DMS53 treated with DMSO at 0.1 percent for 48 hours (cell line): Measurements from ENCODE around the gene CCNL2.
"Not testable (repeated sequence)": the region's sequence is repeated elsewhere in the genome, so short reads cannot be mapped to it uniquely, and the experiment has no call there.

Source experiments
- DNase-seq: peaks from one replicate; lab custom pipeline; 2025; ENCODE audit not compliant: unreplicated experiment; lab: John Stamatoyannopoulos, UW

The CCNL2 gene

DNA sequence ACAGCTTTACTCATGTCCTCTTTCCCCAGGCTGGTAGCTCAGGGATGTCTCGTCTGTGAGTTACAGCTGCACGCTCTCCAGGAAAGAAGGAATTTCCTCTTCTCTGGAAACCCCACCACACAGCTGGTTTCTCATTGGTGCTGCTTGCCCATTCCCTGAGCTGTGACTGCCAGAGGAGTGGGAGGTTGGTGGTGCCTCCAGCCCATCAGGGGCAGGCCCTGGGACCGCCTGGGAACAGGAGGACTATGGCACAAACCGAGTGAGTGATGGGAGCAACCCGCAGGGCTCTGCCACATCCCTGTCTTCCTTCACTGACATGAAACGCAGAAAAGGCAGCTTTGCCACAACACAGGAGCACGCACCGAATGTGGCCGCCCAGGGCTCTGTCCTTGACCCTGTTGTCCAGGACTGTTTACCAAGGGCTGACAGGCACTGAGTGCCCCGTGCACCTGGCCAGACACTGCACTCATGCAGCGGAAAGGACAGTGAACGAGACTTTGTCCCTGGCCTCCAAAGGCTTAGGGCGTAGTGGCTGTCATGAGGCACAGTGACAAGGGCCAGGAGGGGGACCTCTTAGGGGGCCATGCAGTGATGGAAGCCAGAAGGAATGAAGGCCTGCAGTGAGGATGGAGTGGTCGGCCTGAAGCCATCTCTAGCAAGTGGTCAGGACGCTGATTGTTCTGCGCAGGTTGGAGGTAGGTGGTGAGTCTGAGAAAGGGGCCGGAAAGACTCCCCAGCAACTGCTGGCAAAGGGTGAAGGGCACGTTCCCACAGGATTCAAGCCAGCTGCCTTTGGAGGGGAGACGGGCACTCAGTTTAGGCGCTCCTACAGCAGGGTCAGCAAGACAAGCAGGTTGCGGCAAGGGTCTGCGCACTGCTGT, 1.7 kb upstream of the CCNL2 start:
- DNase-seq: no peak

DNA sequence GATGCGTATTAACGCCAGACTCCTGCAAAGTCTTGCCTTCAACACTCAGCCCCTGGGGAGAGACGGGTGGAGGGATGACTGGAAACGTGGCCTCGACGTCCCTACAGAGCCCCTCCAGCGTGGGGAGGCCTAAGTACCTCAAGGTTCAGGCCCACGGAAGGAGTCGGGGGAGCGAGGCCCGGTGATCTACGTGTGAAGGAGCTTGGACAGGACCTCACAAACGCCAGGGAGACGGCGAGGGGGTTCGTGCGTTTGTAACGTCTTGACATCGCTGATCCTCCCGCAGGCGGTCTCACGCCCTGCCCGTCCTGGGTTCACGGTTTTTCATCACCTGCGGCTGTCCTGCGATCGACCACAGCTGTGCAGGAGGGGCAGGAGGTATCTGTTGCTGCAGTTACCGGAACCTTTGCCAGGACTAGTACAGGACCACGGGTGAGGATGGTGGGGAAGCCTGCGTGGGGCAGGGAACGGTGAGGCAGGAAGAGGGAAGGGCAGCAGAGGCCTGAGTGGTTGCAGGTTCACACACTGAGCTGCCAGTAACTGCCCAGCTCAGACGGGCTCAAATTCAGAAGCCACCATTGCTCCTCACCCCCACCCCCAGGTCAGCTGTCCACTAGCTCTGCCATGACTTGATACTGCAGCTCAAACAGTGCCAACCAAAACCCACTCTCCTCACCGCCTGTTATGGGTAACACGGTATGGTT, 889 bp upstream of the CCNL2 start:
- no peak for DNase-seq

DNA sequence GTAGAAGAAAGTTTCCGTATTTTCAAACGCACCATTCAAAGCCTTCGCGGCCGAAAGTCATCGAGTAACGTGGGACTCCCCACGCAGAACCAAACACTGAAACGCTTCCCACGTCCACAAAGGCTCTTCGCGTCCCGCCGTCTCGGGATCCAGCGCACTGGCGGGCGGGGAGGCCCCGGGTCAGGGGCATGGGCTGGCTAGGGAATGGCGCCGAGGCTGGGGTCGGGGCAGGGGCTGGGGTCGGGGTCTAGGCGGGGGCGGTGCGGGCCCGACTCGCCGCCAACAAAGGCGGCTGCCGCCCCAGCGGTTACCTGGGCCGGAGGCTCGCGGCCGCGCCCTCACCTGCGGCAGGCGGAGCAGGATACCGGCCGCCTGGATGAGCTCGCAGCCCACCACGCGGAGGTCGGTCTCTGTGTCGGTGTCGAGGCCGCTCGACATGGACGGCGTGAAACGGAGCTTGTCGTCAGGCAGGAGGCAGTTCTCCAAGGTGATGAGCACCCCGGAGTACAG, 403 bp downstream of the CCNL2 start:
- no peak for DNase-seq

DNA sequence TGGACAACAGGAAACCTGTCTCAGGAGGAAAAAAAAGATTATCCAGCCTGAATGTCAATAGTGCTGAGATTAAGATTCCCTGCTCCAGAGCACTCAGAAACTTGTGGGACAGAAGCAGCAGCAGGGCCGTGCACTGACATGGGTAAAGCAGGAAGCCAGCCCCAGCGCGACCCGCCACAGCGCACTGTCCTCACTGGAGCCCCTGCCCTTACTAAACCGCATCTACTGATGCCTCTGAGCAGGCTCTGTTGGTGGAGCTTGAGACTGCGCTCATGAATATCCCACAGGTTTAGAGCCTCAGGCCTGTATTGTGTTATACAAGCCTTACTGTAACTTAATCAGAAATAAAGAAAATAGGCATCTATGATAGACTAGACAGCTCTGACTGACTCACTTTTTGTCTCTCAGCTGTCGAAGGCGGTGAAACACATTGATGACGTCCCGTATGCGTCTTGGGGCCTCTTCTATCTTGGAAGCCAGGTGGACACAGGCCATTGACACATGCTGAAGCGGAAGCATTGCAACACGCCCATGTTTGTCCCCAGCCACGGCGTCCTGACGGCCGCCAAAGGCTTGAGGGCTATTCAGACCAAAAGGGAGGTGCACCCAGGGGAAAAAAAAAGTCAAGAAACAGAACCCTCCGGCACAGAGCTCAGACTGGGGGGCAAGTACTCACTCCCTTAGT, 1.2 kb downstream of the CCNL2 start:
- DNase-seq: no peak

DNA sequence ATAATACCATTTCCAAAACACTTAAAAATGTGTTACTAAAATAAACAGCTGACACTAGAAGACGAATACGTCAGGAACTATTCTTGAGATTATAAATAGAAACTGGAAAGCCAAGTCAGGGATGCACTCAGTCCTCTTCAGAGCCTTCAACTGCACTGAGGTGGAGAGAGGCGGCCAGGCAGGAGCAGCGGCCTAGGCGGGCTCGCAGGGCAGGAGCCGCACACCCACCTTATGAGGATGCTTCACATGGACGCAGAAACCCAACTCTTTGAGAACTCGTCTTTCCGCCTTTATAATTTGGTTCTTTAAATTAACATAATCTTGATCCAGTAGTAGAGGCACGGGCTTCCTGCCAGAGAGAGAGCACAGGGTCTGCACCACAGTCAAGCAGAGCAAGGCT, 4.0 kb downstream of the CCNL2 start:
- no peak for DNase-seq

DNA sequence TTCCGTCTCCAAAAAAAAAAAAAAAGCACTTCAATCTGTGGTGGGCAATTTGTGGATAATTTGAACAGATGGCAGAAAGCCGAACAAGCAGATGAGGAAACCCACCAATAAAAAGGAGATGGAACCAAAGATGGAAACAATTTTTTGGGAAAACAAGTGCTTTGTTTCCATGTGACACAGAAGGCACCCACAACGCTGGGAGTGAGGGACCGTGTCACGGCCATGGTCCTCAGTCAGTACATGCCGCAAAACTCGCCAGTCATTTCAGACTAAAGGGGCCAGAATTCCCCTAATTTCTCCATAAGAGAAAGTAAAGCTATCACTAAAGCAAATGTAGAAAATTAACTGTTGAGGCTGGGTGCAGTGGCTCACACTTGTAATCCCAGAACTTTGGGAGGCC, 5.0 kb downstream of the CCNL2 start:
- no peak for DNase-seq

DNA sequence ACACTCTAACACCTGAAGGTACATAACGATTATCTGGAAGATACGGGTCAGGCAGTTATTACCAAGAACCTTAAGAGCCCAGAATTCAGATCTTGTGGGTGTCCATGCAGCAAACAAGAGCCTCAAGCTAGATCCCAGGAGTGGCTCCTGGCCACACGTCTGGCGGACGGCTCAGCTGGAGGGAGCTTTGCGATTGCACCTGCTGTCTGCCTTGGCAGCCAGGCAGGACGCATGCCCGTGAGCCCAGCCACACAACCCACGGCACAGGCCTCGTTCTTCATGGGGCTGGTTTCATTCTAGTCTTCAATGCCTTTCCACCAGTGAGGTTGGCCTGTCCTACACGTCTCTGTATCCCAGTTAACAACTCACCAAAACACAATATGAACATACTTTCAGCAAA, 5.7 kb downstream of the CCNL2 start:
- no peak for DNase-seq

DNA sequence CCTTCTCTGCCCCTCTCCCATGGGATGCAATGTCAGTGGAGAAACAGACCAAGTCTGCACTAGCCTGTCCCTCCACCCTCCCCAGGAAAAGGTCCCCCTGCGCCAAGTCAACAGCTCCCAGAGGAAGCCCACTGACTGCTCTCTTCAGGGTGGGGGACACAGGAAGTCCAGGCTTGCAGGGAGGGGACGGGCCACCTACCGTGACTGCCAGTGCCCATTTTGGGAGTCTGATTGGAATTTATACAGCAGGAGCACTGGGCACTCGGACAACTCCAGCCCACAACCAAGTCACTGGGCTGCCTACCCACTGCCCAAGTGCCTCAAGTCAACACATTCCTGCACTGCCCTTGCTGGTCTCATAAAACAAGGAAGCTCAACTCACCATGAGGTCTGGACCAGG, 6.1 kb downstream of the CCNL2 start:
- DNase-seq: no peak

DNA sequence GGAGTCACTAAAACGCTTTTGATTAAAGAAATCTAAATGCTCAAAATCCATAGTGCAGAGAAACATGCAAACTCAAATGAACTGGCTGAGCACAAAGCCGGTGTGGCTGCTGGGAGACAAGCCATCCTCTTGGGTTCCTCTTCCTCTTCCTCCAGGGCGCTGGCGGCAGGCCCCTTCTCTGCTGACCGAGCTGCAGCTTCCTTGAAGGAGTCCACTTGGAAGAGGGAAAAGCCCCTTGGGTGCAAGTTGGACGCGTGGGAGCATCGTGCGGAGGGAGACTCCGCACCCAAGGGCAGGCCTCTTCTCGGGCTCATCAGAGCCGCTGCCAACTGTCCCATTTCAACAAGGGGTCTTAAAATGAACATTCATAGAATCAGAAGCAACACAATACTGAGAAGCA, 7.9 kb downstream of the CCNL2 start:
- DNase-seq: no peak

DNA sequence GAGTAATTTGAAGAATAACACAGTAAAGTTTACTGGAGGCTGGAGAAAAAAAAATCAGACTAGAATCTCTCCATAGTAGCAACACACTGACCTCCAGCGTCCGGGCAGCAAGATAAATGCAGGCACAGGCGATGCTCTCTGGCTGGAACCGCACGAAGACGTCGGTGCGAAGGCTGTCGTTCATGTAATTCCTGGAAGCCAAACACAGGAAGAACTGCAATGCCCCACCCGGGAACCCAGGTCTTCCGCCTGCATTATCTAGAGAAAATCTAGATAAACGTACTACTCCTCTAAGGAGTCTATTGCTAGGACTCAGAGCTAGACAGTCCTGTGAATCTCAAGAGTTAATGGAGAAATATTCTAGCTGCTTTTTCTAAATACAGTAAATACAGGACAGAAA, 8.5 kb downstream of the CCNL2 start:
- no peak for DNase-seq

DNA sequence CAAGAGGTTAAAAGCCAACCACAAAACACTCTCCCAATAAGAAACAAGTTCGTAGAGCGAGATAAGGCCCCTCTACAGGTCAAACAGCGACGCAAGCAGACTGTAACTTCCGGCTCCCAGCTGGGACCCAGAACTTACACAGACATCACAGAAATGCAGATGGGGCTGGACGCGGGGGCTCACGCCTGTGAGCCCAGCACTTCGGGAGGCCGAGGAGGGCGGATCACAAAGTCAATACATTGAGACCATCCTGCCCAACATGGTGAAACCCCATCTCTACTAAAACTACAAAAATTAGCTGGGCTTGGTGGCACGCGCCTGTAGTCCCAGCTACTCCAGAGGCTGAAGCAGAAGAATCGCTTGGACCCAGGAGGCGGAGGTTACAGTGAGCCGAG, 11.1 kb downstream of the CCNL2 start:
- DNase-seq: no peak

DNA sequence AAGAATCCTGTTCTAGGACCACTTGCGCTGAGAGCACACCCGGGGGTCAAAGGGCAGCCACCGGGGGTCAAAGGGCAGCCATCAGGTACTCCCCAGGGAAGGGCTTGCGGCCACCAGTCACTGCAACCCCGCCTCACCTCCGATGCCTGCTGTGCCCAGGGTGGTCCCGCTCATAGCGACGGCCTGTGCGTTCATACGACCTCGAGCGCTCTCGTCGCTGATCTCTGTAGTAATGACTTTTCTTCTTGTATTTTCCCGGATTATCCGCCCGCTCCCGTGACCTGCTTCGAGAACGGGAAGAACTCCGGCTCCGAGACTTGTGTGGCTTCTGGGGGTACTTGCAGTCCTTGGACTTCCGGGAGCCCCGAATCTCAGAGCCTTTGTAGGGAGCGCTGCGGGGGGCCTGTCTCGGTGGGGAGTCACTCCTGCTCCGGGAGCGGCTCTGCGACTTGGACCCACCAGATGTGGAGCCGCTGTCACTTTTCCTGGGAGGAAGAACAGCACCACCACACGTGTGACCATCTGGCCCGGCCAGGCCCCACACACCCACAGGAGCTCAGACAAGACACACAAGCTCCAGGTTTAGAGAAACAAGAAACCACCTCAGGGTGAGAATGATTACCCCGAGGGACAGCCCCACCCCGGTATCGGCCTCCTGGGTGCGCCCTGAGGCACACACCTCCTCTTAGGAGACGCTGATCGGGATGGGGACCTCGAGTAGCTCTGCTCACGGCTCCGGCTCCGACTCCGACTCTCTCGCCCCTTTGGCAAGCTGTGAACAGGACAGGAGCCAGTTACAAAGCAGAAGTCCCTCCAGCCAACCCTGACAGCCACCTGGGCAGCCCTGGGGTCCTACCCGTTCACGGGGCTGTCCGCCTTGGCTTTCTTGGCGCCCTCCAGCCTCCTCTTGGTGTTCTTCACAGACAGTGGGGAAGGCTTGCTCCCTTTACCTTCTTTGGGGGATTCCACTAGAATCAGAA, 11.7 kb downstream of the CCNL2 start:
- DNase-seq: no peak

DNA sequence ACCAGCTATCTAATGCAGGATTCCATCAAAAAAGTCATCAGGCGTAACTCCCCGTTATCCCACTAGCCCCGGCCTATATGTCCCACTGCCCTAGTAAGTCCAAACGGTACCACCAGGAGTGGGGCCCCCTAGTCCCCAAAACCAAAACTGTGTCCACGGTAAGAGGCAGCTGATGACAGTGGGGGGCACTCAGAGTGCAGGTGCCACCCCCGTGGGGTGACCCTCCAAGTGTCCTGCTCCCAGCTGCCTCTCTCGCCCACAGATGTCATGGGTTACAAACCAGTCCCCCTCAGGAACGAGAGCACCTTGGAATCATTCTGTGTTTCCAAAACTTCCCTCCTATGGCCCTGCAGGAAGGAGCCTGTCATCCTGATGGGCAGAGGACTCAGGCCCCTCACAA, 13.2 kb downstream of the CCNL2 start:
- no peak for DNase-seq

DNA sequence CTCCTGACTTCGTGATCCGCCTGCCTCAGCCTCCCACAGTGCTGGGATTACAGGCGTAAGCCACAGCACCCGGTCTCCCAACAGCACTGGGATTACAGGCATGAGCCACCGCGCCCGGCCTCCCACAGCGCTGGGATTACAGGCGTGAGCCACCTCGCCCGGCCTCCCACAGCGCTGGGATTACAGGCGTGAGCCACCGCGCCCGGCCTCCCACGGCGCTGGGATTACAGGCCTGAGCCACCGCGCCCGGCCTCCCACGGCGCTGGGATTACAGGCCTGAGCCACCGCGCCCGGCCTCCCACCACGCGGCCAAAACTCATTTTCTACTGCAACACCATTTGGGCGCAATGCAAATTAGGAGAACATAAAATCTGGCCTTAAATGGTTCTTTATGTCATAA, 13.8 kb downstream of the CCNL2 start:
- not testable (repeated sequence) for DNase-seq

DNA sequence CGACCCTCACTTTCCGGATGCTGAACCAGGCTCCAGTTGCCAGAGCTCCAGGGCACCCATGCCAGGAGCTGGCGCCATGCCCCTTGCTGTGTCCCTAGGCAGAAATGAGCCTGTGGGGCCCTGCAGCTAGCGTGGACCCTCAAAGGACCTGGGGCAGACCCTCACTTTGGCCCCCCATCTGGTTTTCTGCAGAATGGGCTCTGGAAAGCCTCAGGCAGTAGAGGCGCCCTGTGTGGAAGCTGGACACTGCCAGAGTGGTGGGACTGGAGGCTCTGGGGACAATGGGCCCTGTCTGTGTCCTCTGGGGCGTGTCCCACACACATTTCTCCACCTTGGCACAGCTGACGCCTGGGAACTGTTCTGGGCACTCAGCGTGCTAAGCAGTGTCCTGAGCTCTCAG, 17.8 kb downstream of the CCNL2 start:
- DNase-seq: no peak

DNA sequence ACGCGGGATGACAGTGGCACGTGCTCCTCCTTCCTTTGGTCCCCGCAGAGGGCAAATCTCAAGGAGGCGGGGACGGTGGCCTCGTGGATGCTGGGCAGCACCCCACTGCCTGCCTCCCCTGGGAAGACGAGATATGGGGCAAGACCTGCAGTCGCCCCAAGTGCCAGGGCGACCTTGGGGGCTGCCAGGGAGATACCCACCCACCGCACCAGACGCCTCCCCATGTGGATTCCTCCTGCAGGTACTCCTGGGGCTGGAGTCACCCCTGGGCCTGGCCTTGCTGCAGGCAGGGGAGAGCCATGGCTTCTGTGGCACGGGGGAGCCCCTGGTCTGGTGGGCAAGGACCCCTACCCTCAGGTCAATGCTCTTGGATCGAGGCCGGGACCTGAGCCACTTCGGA, 18.3 kb downstream of the CCNL2 start:
- no peak for DNase-seq

DNA sequence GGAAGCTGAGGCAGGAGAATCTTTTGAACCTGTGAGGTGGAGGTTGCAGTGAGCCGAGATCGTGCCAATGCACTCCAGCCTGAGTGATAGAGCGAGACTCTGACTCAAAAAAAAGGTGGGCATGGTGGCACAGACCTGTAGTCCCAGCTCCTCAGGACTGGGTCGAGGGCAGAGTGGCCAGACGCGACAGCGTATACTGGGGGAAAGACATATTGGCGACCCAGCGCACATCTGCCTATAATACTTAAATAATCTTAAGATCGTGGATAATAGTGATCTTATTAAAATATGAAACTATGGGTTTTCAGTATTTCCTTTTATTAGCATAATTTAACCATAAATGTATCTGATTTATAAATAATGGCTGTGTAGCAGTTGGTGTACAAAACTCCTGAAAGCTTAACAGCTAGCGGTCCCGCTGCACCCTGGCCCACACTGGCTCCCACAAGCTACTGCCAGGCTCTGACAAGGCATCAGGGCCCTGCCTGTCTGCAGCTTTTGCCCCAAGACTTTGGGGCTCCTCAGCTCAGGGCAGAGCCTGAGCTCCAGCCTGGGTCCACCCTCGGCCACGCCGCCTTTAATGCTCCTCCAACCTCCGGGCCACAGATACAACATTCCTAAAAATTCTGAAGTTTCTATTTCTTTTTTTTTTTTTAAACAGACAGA, 21.5 kb downstream of the CCNL2 start:
- DNase-seq: no peak

DNA sequence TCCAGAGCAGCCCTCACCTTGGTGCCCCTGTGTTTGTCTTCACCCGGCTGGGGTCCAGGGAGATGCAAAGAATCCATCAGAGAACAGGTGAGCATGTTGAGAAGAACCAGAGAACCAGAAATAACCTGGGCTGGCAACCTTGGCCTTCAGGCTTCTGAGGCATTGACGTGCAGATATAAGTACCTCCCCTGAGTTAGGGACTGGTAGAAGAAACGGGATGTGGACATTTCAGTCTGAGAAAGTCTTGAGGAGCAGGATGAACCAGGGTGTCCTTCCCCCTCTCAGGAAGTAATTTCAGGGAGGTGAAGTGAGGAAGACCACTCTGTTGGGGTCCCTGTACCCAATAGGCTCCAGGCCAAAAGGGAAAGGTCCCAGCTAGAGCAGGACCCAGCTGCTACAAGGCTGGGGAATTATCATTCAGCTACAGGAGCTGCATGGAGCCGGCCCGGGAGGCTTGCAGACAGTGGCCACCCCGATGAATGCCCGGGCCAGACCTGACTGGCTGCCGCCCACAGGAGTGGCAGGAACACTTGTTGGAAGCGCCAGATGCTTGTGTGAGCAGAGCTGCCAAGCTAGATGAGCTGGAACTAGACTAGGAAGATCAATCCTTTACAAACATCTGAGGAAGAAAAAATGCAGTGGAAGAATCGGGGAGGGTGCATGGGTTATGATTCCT, 22.4 kb downstream of the CCNL2 start:
- no peak for DNase-seq

DNA sequence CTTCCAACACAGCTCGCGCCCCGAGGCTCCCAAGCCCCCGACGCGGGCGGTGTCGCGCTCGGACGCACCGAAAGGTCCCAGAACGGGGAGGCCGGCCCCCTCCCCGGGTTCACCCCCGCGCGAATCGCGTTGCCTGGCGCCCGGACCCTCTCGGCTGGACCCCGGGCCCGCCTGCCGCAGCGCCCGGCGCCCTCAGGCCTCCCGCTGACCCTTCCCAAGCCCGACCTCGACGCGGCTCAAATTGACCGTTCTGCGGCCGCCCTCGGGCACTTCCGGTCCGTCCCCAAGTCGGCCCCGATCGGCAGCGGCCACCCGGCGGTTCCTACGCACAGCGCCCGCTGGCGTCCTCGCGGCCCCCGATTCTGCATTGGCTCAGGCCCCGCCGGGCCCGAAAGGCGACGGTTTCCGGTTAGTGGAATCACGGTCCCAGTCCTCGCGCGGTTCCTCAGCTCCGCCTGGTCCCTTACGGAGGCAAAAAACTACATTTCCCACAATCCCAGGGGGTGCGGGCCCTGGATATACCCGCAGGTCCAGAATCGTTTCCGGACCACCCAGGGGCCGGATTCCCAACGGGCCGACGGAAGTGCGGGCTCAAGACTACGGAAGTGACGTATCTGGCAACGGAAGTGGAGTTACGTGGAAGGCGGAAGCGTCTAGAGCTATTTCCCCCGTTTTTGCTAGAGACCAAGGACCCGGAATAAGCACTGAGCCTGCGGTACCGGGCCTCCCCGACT, 24.0 kb downstream of the CCNL2 start, which contains the start of gene AURKAIP1:
TSS of gene AURKAIP1 (minus strand) at position 279 of the 734 bp plus-strand sequence. CDS start 451 bp downstream, outside the sequence.
- DNase-seq: peak; percentile 97
